SK-N-SH (cell line): ENCODE data around the gene GPD1. TPM values are rescaled to one million over a fixed set of nuclear protein-coding genes. Genes with fewer than 3 reads are reported as not detected.
"Not testable (repeated sequence)": the region's sequence is repeated elsewhere in the genome, so short reads cannot be mapped to it uniquely, and the experiment has no call there.

Experiments used
- CTCF ChIA-PET: fragments of 300-600, 350-600 bp; formaldehyde crosslinking; extraction: SDS; loops from one replicate; lab custom pipeline; 2021; lab: Yijun Ruan, JAX
- POLR2A ChIA-PET: fragments of 350-600 bp; sonication (Branson Sonifier 250); formaldehyde crosslinking; extraction: SDS; loops from one replicate; lab custom pipeline; 2020; ENCODE audit warnings: antibody characterized with exemption, inconsistent platforms; lab: Yijun Ruan, JAX
- DNase-seq: peaks from one replicate; pipeline ENCODE4 v3.0.0; 2012
- H2AFZ ChIP-seq: fragments of 200-600 bp; sonication (generic); 2 replicates; pipeline ENCODE4 v1.8.1; 2016; ENCODE audit warnings: antibody characterized with exemption, mild to moderate bottlenecking, low read depth
- H3F3A ChIP-seq: fragments of 200-600 bp; sonication (generic); replicated peaks from 2 replicates; pipeline ENCODE3; 2016; ENCODE audit warnings: antibody characterized with exemption, mild to moderate bottlenecking; ENCODE audit not compliant: insufficient read depth
- H3K27ac ChIP-seq, 2 experiments: fragments of 200-500 bp in 1 of 2; fragments of 200-600 bp in 1 of 2; sonication (Bioruptor generic) in 1 of 2; sonication (generic), shearing (Covaris generic) in 1 of 2; 2 replicates each; pipeline versions ENCODE4 v1.5.1 to v1.6.1; 2014 to 2016; ENCODE audit warnings: low read depth in 2 of 2, inconsistent platforms in 1 of 2, low read length in 1 of 2, mild to moderate bottlenecking in 1 of 2, mixed read lengths in 1 of 2
- H3K27me3 ChIP-seq: fragments of 200-600 bp; sonication (generic), shearing (Covaris generic); 2 replicates; pipeline ENCODE4 v1.6.1; 2016; ENCODE audit warnings: mixed run types; ENCODE audit not compliant: insufficient read depth
- H3K36me3 ChIP-seq, 2 experiments: fragments of 200-500 bp in 1 of 2; fragments of 200-600 bp in 1 of 2; sonication (Bioruptor generic) in 1 of 2; sonication (generic) in 1 of 2; replicated peaks in 1 of 2; 2 replicates each; pipeline versions ENCODE3 to v1.5.1; 2014 to 2016; ENCODE audit warnings: low read length in 1 of 2, mild to moderate bottlenecking in 1 of 2; ENCODE audit not compliant: insufficient read depth in 2 of 2, control insufficient read depth in 1 of 2
- H3K4me1 ChIP-seq, 2 experiments: fragments of 200-500 bp in 1 of 2; fragments of 200-600 bp in 1 of 2; sonication (Bioruptor generic) in 1 of 2; sonication (generic), shearing (Covaris generic) in 1 of 2; 2 replicates each; pipeline versions ENCODE4 v1.5.1 to v1.6.1; 2014 to 2016; ENCODE audit warnings: low read depth in 1 of 2, low read length in 1 of 2, mixed run types in 1 of 2; ENCODE audit not compliant: insufficient read depth in 2 of 2, control insufficient read depth in 1 of 2
- H3K4me2 ChIP-seq: fragments of 200-600 bp; sonication (generic), shearing (Covaris generic); 2 replicates; pipeline ENCODE4 v1.6.1; 2017; ENCODE audit warnings: mixed run types
- H3K4me3 ChIP-seq, 2 experiments: fragments of 200-500 bp in 1 of 2; fragments of 200-600 bp in 1 of 2; sonication (Bioruptor generic) in 1 of 2; sonication (generic), shearing (Covaris generic) in 1 of 2; 2 replicates each; pipeline versions ENCODE4 v1.5.1 to v1.8.1; 2014 to 2016; ENCODE audit warnings: low read depth in 2 of 2, inconsistent platforms in 1 of 2, low read length in 1 of 2, mild to moderate bottlenecking in 1 of 2, mixed read lengths in 1 of 2, moderate library complexity in 1 of 2
- H3K79me2 ChIP-seq: fragments of 200-600 bp; sonication (generic); 2 replicates; pipeline ENCODE4 v1.8.1; 2017; ENCODE audit warnings: mild to moderate bottlenecking; ENCODE audit not compliant: insufficient read depth
- H3K9ac ChIP-seq: fragments of 200-600 bp; sonication (generic); 2 replicates; pipeline ENCODE4 v1.6.1; 2017; ENCODE audit warnings: mixed run types
- H3K9me2 ChIP-seq: fragments of 200-600 bp; sonication (generic); 2 replicates; pipeline ENCODE4 v1.6.1; 2017; ENCODE audit warnings: mixed run types
- H3K9me3 ChIP-seq: fragments of 200-600 bp; sonication (generic); 2 replicates; pipeline ENCODE4 v1.6.1; 2017; ENCODE audit warnings: mixed run types, mild to moderate bottlenecking, moderate library complexity
- H4K20me1 ChIP-seq: fragments of 200-600 bp; sonication (generic); 2 replicates; pipeline ENCODE4 v1.6.1; 2017; ENCODE audit warnings: mild to moderate bottlenecking, mixed run types; ENCODE audit not compliant: insufficient read depth
- CHD2 ChIP-seq: fragments of 150-350 bp; IDR thresholded peaks from 2 replicates; pipeline ENCODE4 v1.6.1; 2018; ENCODE audit warnings: low read length; ENCODE audit not compliant: partially characterized antibody
- ELF1 ChIP-seq: IDR thresholded peaks from 2 replicates; pipeline ENCODE4 v1.4.0; 2012
- FOXM1 ChIP-seq: IDR thresholded peaks from 2 replicates; pipeline ENCODE4 v1.4.0; 2012; ENCODE audit warnings: low read depth, mild to moderate bottlenecking
- MAX ChIP-seq: IDR thresholded peaks from 2 replicates; pipeline ENCODE4 v1.4.0; 2012; ENCODE audit warnings: low read depth
- MXI1 ChIP-seq: IDR thresholded peaks from 2 replicates; pipeline ENCODE4 v1.6.1; 2012; ENCODE audit warnings: mild to moderate bottlenecking, low read depth, low read length, improper control_type of control experiment
- NFIC ChIP-seq: IDR thresholded peaks from 2 replicates; pipeline ENCODE4 v1.4.0; 2012; ENCODE audit warnings: borderline replicate concordance
- NRF1 ChIP-seq: IDR thresholded peaks from 2 replicates; pipeline ENCODE4 v1.6.1; 2012; ENCODE audit warnings: low read depth, mild to moderate bottlenecking, low read length
- RCOR1 ChIP-seq: fragments of 150-350 bp; IDR thresholded peaks from 2 replicates; pipeline ENCODE4 v1.6.1; 2017; ENCODE audit warnings: antibody characterized with exemption, low read length
- TAF1 ChIP-seq: IDR thresholded peaks from 2 replicates; pipeline ENCODE4 v1.6.1; 2012; ENCODE audit warnings: low read depth, mild to moderate bottlenecking, low read length, moderate library complexity, borderline replicate concordance
- TCF12 ChIP-seq: IDR thresholded peaks from 2 replicates; pipeline ENCODE4 v1.4.0; 2012
- TEAD4 ChIP-seq: IDR thresholded peaks from 2 replicates; pipeline ENCODE4 v1.4.0; 2012; ENCODE audit warnings: mild to moderate bottlenecking, borderline replicate concordance; ENCODE audit not compliant: insufficient read depth
- USF2 ChIP-seq: fragments of 150-350 bp; IDR thresholded peaks from 2 replicates; pipeline ENCODE4 v1.6.1; 2017; ENCODE audit warnings: antibody characterized with exemption, low read length, low read depth, borderline replicate concordance
- YY1 ChIP-seq: IDR thresholded peaks from 2 replicates; pipeline ENCODE4 v1.4.0; 2012; ENCODE audit warnings: low read depth, mild to moderate bottlenecking
- ZBTB33 ChIP-seq: IDR thresholded peaks from 2 replicates; pipeline ENCODE4 v1.4.0; 2012; ENCODE audit warnings: low read depth, borderline replicate concordance
- WGBS: methylation state at CpG from one replicate; pipeline ENCODE4 v1.1.6; 2017; ENCODE audit warnings: low lambda C conversion rate; 5-methylcytosine and 5-hydroxymethylcytosine counted together
- polyA plus RNA-seq, 3 experiments: library from polyadenylated mRNA; depleted of rRNA; stranded (reverse); fragments of >200 nt; gene quantifications; 2 replicates each; pipeline ENCODE4 v1.2.3, GENCODE V29; 2012
- TF ChIP-seq, protein P1 (sequence below): IDR thresholded peaks from 2 replicates; pipeline ENCODE4; 2012

Gene GPD1
- polyA plus RNA-seq, 1 of the 3 experiments (the other 2 are of a cell fraction): 0.07 TPM

GRCh38 chr12:50151047-50151687 is 47.4 kb downstream of the GPD1 start:
- no peak for DNase-seq
- Histone ChIP-seq H3K36me3 (peaks cover 0 to 9% of the 10 kb centered on the region in 2 experiments), H3K9ac (no peak overlapping the region), H3K27ac (no peak overlapping the region), H3K4me3 (no peak overlapping the region), H3K9me3 (no peaks in the 10 kb centered on the region), H3K79me2 (peaks cover 97% of the 10 kb centered on the region)
- POLR2A ChIA-PET: no interaction called here
- WGBS: 97% methylated on average over 1 of the region's 1 CpG
- TF ChIP-seq NRF1 (no peak), ZBTB33 (no peak), TAF1 (no peak), TCF12 (no peak), FOXM1 (no peak), NFIC (no peak), USF2 (no peak), MAX (no peak), CHD2 (no peak), YY1 (no peak), RCOR1 (no peak), MXI1 (no peak), TEAD4 (no peak), ELF1 (no peak)
- TF ChIP-seq, protein P1, sequence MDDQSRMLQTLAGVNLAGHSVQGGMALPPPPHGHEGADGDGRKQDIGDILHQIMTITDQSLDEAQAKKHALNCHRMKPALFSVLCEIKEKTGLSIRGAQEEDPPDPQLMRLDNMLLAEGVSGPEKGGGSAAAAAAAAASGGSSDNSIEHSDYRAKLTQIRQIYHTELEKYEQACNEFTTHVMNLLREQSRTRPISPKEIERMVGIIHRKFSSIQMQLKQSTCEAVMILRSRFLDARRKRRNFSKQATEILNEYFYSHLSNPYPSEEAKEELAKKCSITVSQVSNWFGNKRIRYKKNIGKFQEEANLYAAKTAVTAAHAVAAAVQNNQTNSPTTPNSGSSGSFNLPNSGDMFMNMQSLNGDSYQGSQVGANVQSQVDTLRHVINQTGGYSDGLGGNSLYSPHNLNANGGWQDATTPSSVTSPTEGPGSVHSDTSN: no peak
- TF ChIP-seq, all 33 proteins: peak for 0
- peaks cover 9% of the 10 kb centered on the region for H3F3A ChIP-seq
- H3K27me3 ChIP-seq: no peaks in the 10 kb centered on the region
- no peak overlapping the region for H3K4me2 ChIP-seq
- H4K20me1 ChIP-seq: peaks cover 52% of the 10 kb centered on the region
- CTCF ChIA-PET: interaction anchor here (1.3 to 4.3 kb wide), 3 partner anchors 19 to 164 kb away, joined by 4 to 21 read pairs (median 7); no protein-coding TSS in a partner anchor
- H3K4me1 ChIP-seq: no peaks in the 10 kb centered on the region
- no peak overlapping the region for H2AFZ ChIP-seq
- H3K9me2 ChIP-seq: no peaks in the 10 kb centered on the region

GRCh38 chr12:50154947-50155346 is 51.1 kb downstream of the GPD1 start:
- H3K4me2 ChIP-seq, H3K36me3 ChIP-seq, H3K4me3 ChIP-seq, H3K9ac ChIP-seq, H3K27ac ChIP-seq, H3K4me1 ChIP-seq, H3K9me3 ChIP-seq, H3K27me3 ChIP-seq, H3K9me2 ChIP-seq, POLR2A ChIA-PET, DNase-seq, H2AFZ ChIP-seq: not testable (repeated sequence)
- Histone ChIP-seq H3K79me2 (peaks cover 98% of the 10 kb centered on the region), H4K20me1 (peaks cover 51% of the 10 kb centered on the region), H3F3A (peaks cover 16% of the 10 kb centered on the region)
- CTCF ChIA-PET: interaction anchor here (0.9 to 2.2 kb wide), 6 partner anchors 22 to 160 kb away, joined by 3 to 8 read pairs (median 4); partner anchors contain the start of genes COX14 and GPD1
- WGBS: 100% methylated on average over 4 of the region's 5 CpGs
